Parathyroid adenoma (tissue), 2 donors: ENCODE results near the gene IFI44L.

Experiments
- H2AFZ ChIP-seq: fragments of 300-600 bp; sonication (generic); one replicate; pipeline ENCODE4 v1.7.0; 2017; ENCODE audit warnings: antibody characterized with exemption, mild to moderate bottlenecking
- H3K27ac ChIP-seq: fragments of 300-600 bp; sonication (generic); one replicate; pipeline ENCODE4 v1.7.0; 2017
- H3K27me3 ChIP-seq: fragments of 300-600 bp; sonication (generic); one replicate; pipeline ENCODE4 v1.7.0; 2017; ENCODE audit warnings: low read length; ENCODE audit not compliant: control insufficient read depth, insufficient read depth
- H3K36me3 ChIP-seq: fragments of 300-600 bp; sonication (generic); one replicate; pipeline ENCODE4 v1.7.0; 2017; ENCODE audit warnings: low read length; ENCODE audit not compliant: control insufficient read depth, insufficient read depth
- H3K4me1 ChIP-seq: fragments of 300-600 bp; sonication (generic); one replicate; pipeline ENCODE4 v1.7.0; 2017; ENCODE audit warnings: control low read depth
- H3K4me2 ChIP-seq: fragments of 300-600 bp; sonication (generic); one replicate; pipeline ENCODE4 v1.7.0; 2017; ENCODE audit warnings: low read length
- H3K4me3 ChIP-seq: fragments of 300-600 bp; sonication (generic); one replicate; pipeline ENCODE4 v1.7.0; 2017; ENCODE audit warnings: low read depth, low read length
- H3K79me2 ChIP-seq: fragments of 300-600 bp; sonication (generic); one replicate; pipeline ENCODE4 v1.7.0; 2017; ENCODE audit warnings: control low read depth
- H3K9ac ChIP-seq: fragments of 300-600 bp; sonication (generic); one replicate; pipeline ENCODE4 v1.7.0; 2017; ENCODE audit warnings: mild to moderate bottlenecking
- H3K9me3 ChIP-seq: fragments of 300-600 bp; sonication (generic); one replicate; pipeline ENCODE4 v1.7.0; 2017; ENCODE audit warnings: low read length; ENCODE audit not compliant: control insufficient read depth
- TF ChIP-seq, protein P1 (sequence below): fragments of 300-600 bp; sonication (generic); IDR thresholded peaks from one replicate; pipeline ENCODE4 v1.7.0; 2017; ENCODE audit warnings: antibody characterized with exemption, mild to moderate bottlenecking
- donor health status: primary hyperparathyroidism.

Gene IFI44L

DNA sequence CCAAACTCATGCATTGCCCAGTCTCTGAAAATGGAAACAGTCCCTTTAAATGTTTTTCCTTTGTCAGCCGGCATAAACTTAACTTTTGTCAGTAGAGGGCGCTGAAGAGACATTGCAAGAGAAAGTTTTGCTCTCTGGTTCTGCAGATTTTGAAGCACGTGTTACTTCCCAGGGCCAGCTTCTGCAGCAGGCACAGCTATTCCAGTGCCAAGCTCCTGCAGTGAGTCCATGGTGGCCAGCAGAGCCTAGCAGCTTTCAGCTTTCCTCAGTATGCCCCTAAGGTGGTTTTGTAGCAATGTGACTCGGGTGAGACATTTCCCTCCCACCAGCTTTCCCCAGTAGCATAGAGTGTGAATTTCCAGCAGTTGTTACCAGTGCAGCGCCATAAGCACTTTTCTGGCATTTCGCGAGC is 2.6 kb upstream of the IFI44L start:
- H3K4me2 ChIP-seq: no peak overlapping the region
- H3K4me1 ChIP-seq: no peaks in the 10 kb centered on the region
- H3K9me3 ChIP-seq: no peaks in the 10 kb centered on the region
- H3K27ac ChIP-seq: no peak overlapping the region
- H3K27me3 ChIP-seq: no peaks in the 10 kb centered on the region
- no peak overlapping the region for H2AFZ ChIP-seq
- TF ChIP-seq, protein P1, sequence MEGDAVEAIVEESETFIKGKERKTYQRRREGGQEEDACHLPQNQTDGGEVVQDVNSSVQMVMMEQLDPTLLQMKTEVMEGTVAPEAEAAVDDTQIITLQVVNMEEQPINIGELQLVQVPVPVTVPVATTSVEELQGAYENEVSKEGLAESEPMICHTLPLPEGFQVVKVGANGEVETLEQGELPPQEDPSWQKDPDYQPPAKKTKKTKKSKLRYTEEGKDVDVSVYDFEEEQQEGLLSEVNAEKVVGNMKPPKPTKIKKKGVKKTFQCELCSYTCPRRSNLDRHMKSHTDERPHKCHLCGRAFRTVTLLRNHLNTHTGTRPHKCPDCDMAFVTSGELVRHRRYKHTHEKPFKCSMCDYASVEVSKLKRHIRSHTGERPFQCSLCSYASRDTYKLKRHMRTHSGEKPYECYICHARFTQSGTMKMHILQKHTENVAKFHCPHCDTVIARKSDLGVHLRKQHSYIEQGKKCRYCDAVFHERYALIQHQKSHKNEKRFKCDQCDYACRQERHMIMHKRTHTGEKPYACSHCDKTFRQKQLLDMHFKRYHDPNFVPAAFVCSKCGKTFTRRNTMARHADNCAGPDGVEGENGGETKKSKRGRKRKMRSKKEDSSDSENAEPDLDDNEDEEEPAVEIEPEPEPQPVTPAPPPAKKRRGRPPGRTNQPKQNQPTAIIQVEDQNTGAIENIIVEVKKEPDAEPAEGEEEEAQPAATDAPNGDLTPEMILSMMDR: peak; percentile 58
- no peak overlapping the region for H3K9ac ChIP-seq
- no peaks in the 10 kb centered on the region for H3K79me2 ChIP-seq
- no peak overlapping the region for H3K4me3 ChIP-seq
- no peaks in the 10 kb centered on the region for H3K36me3 ChIP-seq

- H3K9me3 ChIP-seq: no peaks in the 10 kb centered on the region
- H3K36me3 ChIP-seq: no peaks in the 10 kb centered on the region
- H3K27me3 ChIP-seq: no peaks in the 10 kb centered on the region
- H3K4me1 ChIP-seq: no peaks in the 10 kb centered on the region
- no peak overlapping the region for H3K4me2 ChIP-seq
- no peak overlapping the region for H3K4me3 ChIP-seq
- no peak overlapping the region for H3K9ac ChIP-seq
- TF ChIP-seq, protein P1: no peak
- peak overlapping the region; percentile 10 for H2AFZ ChIP-seq
- H3K27ac ChIP-seq: peak overlapping the region; percentile 15
- H3K79me2 ChIP-seq: no peaks in the 10 kb centered on the region
Observed at GRCh38 chr1:78619032-78619431, 1.2 kb upstream of the IFI44L start.

GRCh38 chr1:78619446-78619802 is 824 bp upstream of the IFI44L start:
- Histone ChIP-seq H3K4me3 (peak overlapping the region; percentile 47), H3K27ac (peak overlapping the region; percentile 54), H3K4me2 (peak overlapping the region; percentile 76), H3K9ac (no peak overlapping the region), H3K36me3 (no peaks in the 10 kb centered on the region), H2AFZ (peak overlapping the region; percentile 10), H3K79me2 (no peaks in the 10 kb centered on the region), H3K4me1 (no peaks in the 10 kb centered on the region), H3K9me3 (no peaks in the 10 kb centered on the region), H3K27me3 (no peaks in the 10 kb centered on the region)
- TF ChIP-seq, protein P1: no peak

DNA sequence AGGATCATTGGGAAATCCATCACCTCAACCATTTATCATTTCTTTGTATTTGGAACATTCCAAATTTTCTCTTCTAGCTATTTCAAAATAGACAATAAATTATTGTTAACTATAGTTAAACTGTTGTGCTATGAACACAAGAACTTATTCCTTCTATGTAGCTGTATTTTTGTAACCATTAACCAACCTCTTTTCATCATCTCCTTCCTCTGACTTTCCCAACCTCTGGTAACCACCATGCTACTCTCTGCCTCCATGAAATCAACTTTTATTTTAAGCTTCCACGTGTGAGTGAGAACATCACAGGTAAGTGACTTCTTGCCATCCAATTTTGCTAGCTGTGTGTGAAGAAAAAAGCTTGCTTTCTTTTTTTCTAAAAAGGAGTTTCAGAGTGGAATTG is 418 bp downstream of the IFI44L start:
- TF ChIP-seq, protein P1: no peak
- Histone ChIP-seq H3K79me2 (no peaks in the 10 kb centered on the region), H3K4me1 (no peaks in the 10 kb centered on the region), H3K9me3 (no peaks in the 10 kb centered on the region), H3K4me2 (peak overlapping the region; percentile 76), H3K9ac (no peak overlapping the region), H3K4me3 (peak overlapping the region; percentile 47), H3K36me3 (no peaks in the 10 kb centered on the region), H3K27ac (peak overlapping the region; percentile 54), H2AFZ (no peak overlapping the region), H3K27me3 (no peaks in the 10 kb centered on the region)

- no peaks in the 10 kb centered on the region for H3K27me3 ChIP-seq
- TF ChIP-seq, protein P1: no peak
- no peaks in the 10 kb centered on the region for H3K79me2 ChIP-seq
- no peaks in the 10 kb centered on the region for H3K4me1 ChIP-seq
- no peak overlapping the region for H3K9ac ChIP-seq
- no peaks in the 10 kb centered on the region for H3K9me3 ChIP-seq
- no peak overlapping the region for H2AFZ ChIP-seq
- H3K27ac ChIP-seq: no peak overlapping the region
- H3K4me3 ChIP-seq: peak overlapping the region; percentile 25
- no peaks in the 10 kb centered on the region for H3K36me3 ChIP-seq
- no peak overlapping the region for H3K4me2 ChIP-seq
Observed at GRCh38 chr1:78622548-78622947, 2.3 kb downstream of the IFI44L start.
